HCT116 (cell line): Measurements from ENCODE around the gene ACSS3.

Source experiments
- CBX3 ChIP-seq: IDR thresholded peaks from 2 replicates; pipeline ENCODE4 v1.6.1; 2012; ENCODE audit warnings: low read depth
- CEBPB ChIP-seq: IDR thresholded peaks from 2 replicates; pipeline ENCODE4 v1.6.1; 2012; ENCODE audit warnings: low read depth
- CTCF ChIP-seq, 3 experiments: fragments of 200-600 bp in 1 of 3; sonication (generic) in 1 of 3; IDR thresholded peaks in 2 of 3; conservative IDR thresholded peaks in 1 of 3; 2 replicates each; pipeline ENCODE4 v1.5.1; 2012 to 2017; ENCODE audit warnings: low read depth in 2 of 3, low read length in 2 of 3, antibody characterized with exemption in 1 of 3, borderline replicate concordance in 1 of 3, control low read depth in 1 of 3, mild to moderate bottlenecking in 1 of 3, mixed read lengths in 1 of 3, mixed run types in 1 of 3, moderate library complexity in 1 of 3; ENCODE audit not compliant: insufficient read depth in 1 of 3
- EZH2 ChIP-seq: fragments of 200-600 bp; sonication (generic); IDR thresholded peaks from 2 replicates; pipeline ENCODE4 v1.6.1; 2017; ENCODE audit warnings: antibody characterized with exemption, mixed run types
- FOSL1 ChIP-seq: IDR thresholded peaks from 2 replicates; pipeline ENCODE4 v1.6.1; 2012; ENCODE audit warnings: low read depth
- MAX ChIP-seq: IDR thresholded peaks from 2 replicates; pipeline ENCODE4 v1.6.1; 2012
- POLR2AphosphoS5 ChIP-seq: IDR thresholded peaks from 2 replicates; pipeline ENCODE4 v1.6.1; 2011; ENCODE audit warnings: mild to moderate bottlenecking, low read depth, low read length, moderate library complexity
- ZFX ChIP-seq: fragments of 450-650 bp; IDR thresholded peaks from 2 replicates; pipeline ENCODE4 v1.6.1; 2017
- ZNF274 ChIP-seq: fragments of 200-500 bp; sonication (Bioruptor generic); IDR thresholded peaks from 2 replicates; pipeline ENCODE4 v1.6.1; 2014; ENCODE audit warnings: mild to moderate bottlenecking, low read depth, low read length, inconsistent platforms

GRCh38 chr12:81284137-81284536 is 206.3 kb downstream of the ACSS3 start:
- TF ChIP-seq CTCF (IDR thresholded peaks at IDR 0.05 in 2 of 3, conservative IDR thresholded peaks at IDR 0.05 in 1 of 3; ENCODE audit: borderline replicate concordance in 1 of 3, insufficient read depth in 1 of 3, low read depth in 2 of 3, low read length in 2 of 3) (no peak), EZH2 (no peak), ZFX (no peak), ZNF274 (no peak), FOSL1 (no peak), POLR2AphosphoS5 (no peak), CEBPB (no peak), MAX (no peak), CBX3 (no peak)
